ENCODE data around the gene PRR22. TPM values are rescaled to one million over a fixed set of nuclear protein-coding genes. Genes with fewer than 3 reads are reported as not detected.

PRR22 gene
- total RNA-seq, 2 experiments from 2014 or later: 6.1 to 10.5 TPM

GRCh38 chr19:5828661-5829566 lies 44.4 kb upstream of the PRR22 start:
- intact Hi-C loops (cut with micrococcal nuclease; ENCODE audit: unreplicated experiment): no loop called here
- H3K9me2 ChIP-seq (ENCODE audit: insufficient read depth, low read length): no peaks in the 10 kb centered on the region
- CTCF ChIA-PET (ENCODE audit: unreplicated experiment): interaction anchor here (1.0 kb wide), 1 partner anchor 25 kb away, joined by 3 read pairs; no protein-coding TSS in a partner anchor
- no peak for TF ChIP-seq EZH2phosphoT487 (IDR thresholded peaks at IDR 0.05; ENCODE audit: borderline replicate concordance, low read depth, low read length)
- TF ChIP-seq CTCF (conservative IDR thresholded peaks at IDR 0.05; ENCODE audit: low read length): no peak
- no peaks in the 10 kb centered on the region for H4K20me1 ChIP-seq (ENCODE audit: insufficient read depth, low read length)
- no peaks in the 10 kb centered on the region for H3K9me3 ChIP-seq (ENCODE audit: low read length)
- H3K4me2 ChIP-seq (ENCODE audit: low read length): peak overlapping the region; percentile 95
- no peaks in the 10 kb centered on the region for H3K36me3 ChIP-seq (ENCODE audit: insufficient read depth, low read length)
- peak overlapping the region; percentile 72 for H3K4me3 ChIP-seq (ENCODE audit: low read depth, low read length, poor library complexity, severe bottlenecking)
- BruUV-seq (replicated peaks): TSS peak; percentile 99
- peak; percentile 63 for DNase-seq (ENCODE audit: low spot score)
- H3K4me1 ChIP-seq (ENCODE audit: insufficient read depth, low read length, poor library complexity, severe bottlenecking): peaks cover 37% of the 10 kb centered on the region
- POLR2A ChIA-PET: interaction anchor here (0.6 to 2.3 kb wide), 5 partner anchors 16 to 150 kb away, joined by 3 to 11 read pairs (median 3); partner anchors contain the start of genes RANBP3 and VMAC
- H3K27ac ChIP-seq (ENCODE audit: low read depth, low read length, poor library complexity, severe bottlenecking): peak overlapping the region; percentile 91
- no peak overlapping the region for H2AFZ ChIP-seq (ENCODE audit: low read length)
- no peaks in the 10 kb centered on the region for H3K79me2 ChIP-seq (ENCODE audit: insufficient read depth, low read depth, low read length)

GRCh38 chr19:5827891-5828660 lies 43.5 kb upstream of the PRR22 start:
- BruUV-seq (replicated peaks): no TSS peak

More at GRCh38 chr19:5827891-5828660, 43.5 kb upstream of the PRR22 start:
- Histone ChIP-seq H3K4me2 (ENCODE audit: low read length) (peak overlapping the region; percentile 95), H3K9me2 (ENCODE audit: insufficient read depth, low read length) (no peaks in the 10 kb centered on the region), H3K9me3 (ENCODE audit: low read length) (no peaks in the 10 kb centered on the region), H3K4me3 (ENCODE audit: low read depth, low read length, poor library complexity, severe bottlenecking) (peak overlapping the region; percentile 72), H3K79me2 (ENCODE audit: insufficient read depth, low read depth, low read length) (no peaks in the 10 kb centered on the region), H2AFZ (ENCODE audit: low read length) (peak overlapping the region; percentile 4; the same call in 1 of the 2 replicates), H3K4me1 (ENCODE audit: insufficient read depth, low read length, poor library complexity, severe bottlenecking) (peaks cover 37% of the 10 kb centered on the region), H3K27ac (ENCODE audit: low read depth, low read length, poor library complexity, severe bottlenecking) (peak overlapping the region; percentile 91), H4K20me1 (ENCODE audit: insufficient read depth, low read length) (no peaks in the 10 kb centered on the region), H3K36me3 (ENCODE audit: insufficient read depth, low read length) (no peaks in the 10 kb centered on the region)
- CTCF ChIA-PET (ENCODE audit: unreplicated experiment): interaction anchor here (1.0 kb wide), 2 partner anchors 24 kb away, joined by 3 to 4 read pairs; no protein-coding TSS in a partner anchor
- peak; percentile 95 for DNase-seq (ENCODE audit: low spot score)
- intact Hi-C loops (cut with micrococcal nuclease; ENCODE audit: unreplicated experiment): no loop called here
- POLR2A ChIA-PET: interaction anchor here (0.6 to 2.3 kb wide), 6 partner anchors 20 to 151 kb away, joined by 3 to 11 read pairs (median 3); partner anchors contain the start of gene RANBP3
- no peak for TF ChIP-seq EZH2phosphoT487 (IDR thresholded peaks at IDR 0.05; ENCODE audit: borderline replicate concordance, low read depth, low read length)
- TF ChIP-seq CTCF (conservative IDR thresholded peaks at IDR 0.05; ENCODE audit: low read length): no peak
